Erythroblast (primary cell): Measurements from ENCODE around the gene DRC1.

Experiments
- GATA1 ChIP-seq: IDR thresholded peaks from 2 replicates; pipeline ENCODE4 v1.6.1; 2011; ENCODE audit warnings: low read depth, mild to moderate bottlenecking, control low read depth, low read length, moderate library complexity
- POLR2A ChIP-seq: IDR thresholded peaks from 2 replicates; pipeline ENCODE4 v1.6.1; 2011; ENCODE audit warnings: mild to moderate bottlenecking, low read length

DNA sequence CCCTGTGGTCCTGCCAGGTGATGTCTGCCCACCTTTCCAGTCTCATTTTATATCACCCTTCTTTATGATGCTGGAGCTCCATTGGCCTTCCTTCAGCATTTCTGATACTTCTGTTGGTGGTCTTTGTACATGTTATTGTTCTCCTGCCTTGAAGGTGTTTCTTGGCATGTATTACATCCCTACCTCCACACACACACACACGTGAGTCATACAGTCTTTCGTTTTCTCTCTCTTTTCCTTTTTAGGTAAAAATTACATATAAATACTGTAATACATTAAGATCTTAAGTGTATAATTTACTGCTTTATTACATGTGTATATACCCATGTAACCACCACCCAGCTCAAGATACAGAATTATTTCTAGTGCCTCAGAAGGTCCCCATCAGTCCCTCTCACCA, 44.9 kb upstream of the DRC1 start:
- TF ChIP-seq POLR2A = no peak
- TF ChIP-seq GATA1 = no peak
